HG03045 (cell line): ENCODE measurements around the gene SDHA.
"Not testable (repeated sequence)": the region's sequence is repeated elsewhere in the genome, so short reads cannot be mapped to it uniquely, and the experiment has no call there.

ENCODE experiments used
- ATAC-seq: cut with Tn5 transposase; IDR thresholded peaks from one replicate; pipeline ENCODE4 v1.9.1; 2021; ENCODE audit warnings: mild to moderate bottlenecking, moderate library complexity; ENCODE audit not compliant: unreplicated experiment

SDHA gene

GRCh38 chr5:251975-252374, 33.9 kb downstream of the SDHA start:
- ATAC-seq: not testable (repeated sequence)

- no peak for ATAC-seq
These were observed 34.4 kb downstream of the SDHA start for GRCh38 chr5:252546-252945.

- not testable (repeated sequence) for ATAC-seq
These were observed 36.2 kb downstream of the SDHA start for GRCh38 chr5:254322-254721.

GRCh38 chr5:255116-255515, 37.0 kb downstream of the SDHA start:
- not testable (repeated sequence) for ATAC-seq

GRCh38 chr5:256347-256746, 38.2 kb downstream of the SDHA start:
- not testable (repeated sequence) for ATAC-seq

- ATAC-seq: no peak
These were observed 39.0 kb downstream of the SDHA start for GRCh38 chr5:257148-257547.

- ATAC-seq: not testable (repeated sequence)
These were observed 45.3 kb downstream of the SDHA start for GRCh38 chr5:263275-263974.

GRCh38 chr5:264338-264737, 46.2 kb downstream of the SDHA start:
- ATAC-seq: no peak

- ATAC-seq: not testable (repeated sequence)
These were observed 48.3 kb downstream of the SDHA start for GRCh38 chr5:266311-267026.

GRCh38 chr5:267716-268115, 49.6 kb downstream of the SDHA start:
- ATAC-seq: no peak

- ATAC-seq: no peak
These were observed 52.2 kb downstream of the SDHA start for GRCh38 chr5:270340-270739.

- peak; percentile 14 for ATAC-seq
These were observed 53.7 kb downstream of the SDHA start for GRCh38 chr5:271828-272167.

- ATAC-seq: not testable (repeated sequence)
These were observed 55.0 kb downstream of the SDHA start for GRCh38 chr5:273091-273490.

GRCh38 chr5:273491-273890, 55.4 kb downstream of the SDHA start:
- ATAC-seq: not testable (repeated sequence)

GRCh38 chr5:274346-274745, 56.2 kb downstream of the SDHA start:
- ATAC-seq: not testable (repeated sequence)

GRCh38 chr5:278646-279045, 60.5 kb downstream of the SDHA start:
- no peak for ATAC-seq

- not testable (repeated sequence) for ATAC-seq
These were observed 61.0 kb downstream of the SDHA start for GRCh38 chr5:279051-279665.

- no peak for ATAC-seq
These were observed 68.0 kb downstream of the SDHA start for GRCh38 chr5:285991-286557.

GRCh38 chr5:290200-290599, 72.1 kb downstream of the SDHA start:
- ATAC-seq: not testable (repeated sequence)

GRCh38 chr5:291345-291744, 73.2 kb downstream of the SDHA start:
- ATAC-seq: not testable (repeated sequence)

GRCh38 chr5:294788-295187, 76.7 kb downstream of the SDHA start:
- not testable (repeated sequence) for ATAC-seq

- not testable (repeated sequence) for ATAC-seq
These were observed 78.1 kb downstream of the SDHA start for GRCh38 chr5:296207-296606.
